ENCODE measurements around the gene HMGN4. TPM values are rescaled to one million over a fixed set of nuclear protein-coding genes. Genes with fewer than 3 reads are reported as not detected.

HMGN4 gene
- total RNA-seq = 37.9 and 41.4 TPM in 2 replicates

DNA sequence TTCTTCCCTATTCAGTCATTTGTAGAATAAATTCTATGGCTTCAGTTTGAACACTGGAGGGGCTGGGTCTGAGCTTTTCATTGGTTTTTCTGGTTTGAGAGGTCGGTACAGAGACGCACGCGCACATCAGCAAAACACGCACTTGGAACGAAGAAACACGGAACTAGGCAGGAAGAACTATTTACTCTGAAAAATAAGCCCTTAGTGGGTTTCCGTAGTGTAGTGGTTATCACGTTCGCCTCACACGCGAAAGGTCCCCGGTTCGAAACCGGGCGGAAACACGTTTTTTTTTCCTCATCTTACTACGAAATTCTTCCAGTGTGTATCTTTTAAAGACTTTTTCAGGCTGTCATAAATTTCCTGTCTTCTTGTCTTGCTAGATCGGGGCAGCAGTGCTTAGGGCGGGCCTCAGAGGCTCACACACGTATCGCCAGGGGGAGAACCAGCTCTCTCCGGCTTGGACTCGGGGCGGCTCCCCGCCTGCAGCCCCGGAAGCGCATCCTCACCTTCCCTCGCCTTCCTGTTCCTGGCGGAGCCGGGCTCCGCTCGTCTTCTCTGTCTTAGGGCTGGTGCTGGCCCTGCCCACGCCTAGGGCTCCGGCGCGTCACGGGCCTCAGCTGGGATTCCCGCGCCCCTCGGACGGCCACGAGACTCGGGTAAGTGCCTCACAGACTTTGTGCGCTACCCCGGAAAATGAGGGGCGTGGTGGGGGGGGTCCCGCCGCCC is at the start of gene HMGN4:
Gene HMGN4 (plus strand): TSS at position 521 of the 726 bp plus-strand sequence. CDS start 6,841 bp downstream, outside the sequence.

DNA sequence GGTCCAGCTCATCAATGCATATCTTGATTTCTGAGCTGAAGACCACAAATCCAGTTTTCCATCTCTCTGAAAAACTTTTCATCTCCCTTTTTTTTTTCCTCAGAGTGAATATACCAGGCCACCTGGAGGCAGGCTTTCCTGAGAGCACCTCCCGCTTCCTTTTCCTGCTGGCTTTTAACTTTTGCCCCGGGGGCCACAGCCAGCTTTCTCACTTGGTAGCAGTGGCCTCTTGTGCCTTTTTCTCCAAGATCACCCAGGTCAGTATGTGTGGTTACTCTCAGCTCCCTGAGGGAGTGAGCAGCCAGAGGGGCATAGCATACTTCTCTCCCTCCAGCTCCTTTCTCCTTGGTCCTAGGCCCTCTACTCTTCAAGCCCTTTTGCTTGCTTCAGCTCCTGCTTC is 38.1 kb upstream of the HMGN4 start, which contains the start of gene BTN1A1:
Gene BTN1A1 (plus strand): TSS at position 202 of the 400 bp plus-strand sequence. CDS start 984 bp downstream, outside the sequence.

Small RNA genes lying within 50 kb of the gene (small RNA-seq; reads per million reads assigned to genes)
- gene RNU6-502P = not detected

Other genes with a start within 250 kb of the HMGN4 start
- 9.0 and 10.1 TPM in 2 replicates for gene BTN3A2, start 173.2 kb upstream of the HMGN4 start, total RNA-seq
- 13.7 and 17.1 TPM in 2 replicates for gene BTN2A2, start 155.3 kb upstream of the HMGN4 start, total RNA-seq
- gene BTN3A1, start 136.1 kb upstream of the HMGN4 start, total RNA-seq = 5.4 and 7.5 TPM in 2 replicates
- 4.8 and 5.9 TPM in 2 replicates for gene BTN3A3, start 97.9 kb upstream of the HMGN4 start, total RNA-seq
- 12.4 and 16.7 TPM in 2 replicates for gene BTN2A1, start 80.4 kb upstream of the HMGN4 start, total RNA-seq
- gene BTN1A1, start 38.1 kb upstream of the HMGN4 start, total RNA-seq = not detected in 2 replicates
- gene ABT1, start 58.6 kb downstream of the HMGN4 start, total RNA-seq = 18.0 and 19.8 TPM in 2 replicates
- gene ZNF322, start 121.4 kb downstream of the HMGN4 start, total RNA-seq = 13.4 and 17.7 TPM in 2 replicates